Epithelial cell of esophagus (primary cell): ENCODE data around the gene TUFM.

Experiments
- DNase-seq: peaks from one replicate; pipeline ENCODE4 v3.0.0; 2010; ENCODE audit warnings: low read depth
- H3K4me3 ChIP-seq: 2 replicates; pipeline ENCODE4 v1.5.1; 2011; ENCODE audit warnings: mild to moderate bottlenecking, low read length, control low read depth
- TF ChIP-seq, protein P1 (sequence below): IDR thresholded peaks from 2 replicates; pipeline ENCODE4 v1.5.1; 2011; ENCODE audit warnings: low read depth, mild to moderate bottlenecking, low read length, control low read depth, inconsistent platforms; ENCODE audit not compliant: insufficient read depth; ENCODE audit errors: missing control alignments

The TUFM gene

GRCh38 chr16:28844226-28844885 is 1.8 kb downstream of the TUFM start:
- DNase-seq: no peak
- TF ChIP-seq, protein P1, sequence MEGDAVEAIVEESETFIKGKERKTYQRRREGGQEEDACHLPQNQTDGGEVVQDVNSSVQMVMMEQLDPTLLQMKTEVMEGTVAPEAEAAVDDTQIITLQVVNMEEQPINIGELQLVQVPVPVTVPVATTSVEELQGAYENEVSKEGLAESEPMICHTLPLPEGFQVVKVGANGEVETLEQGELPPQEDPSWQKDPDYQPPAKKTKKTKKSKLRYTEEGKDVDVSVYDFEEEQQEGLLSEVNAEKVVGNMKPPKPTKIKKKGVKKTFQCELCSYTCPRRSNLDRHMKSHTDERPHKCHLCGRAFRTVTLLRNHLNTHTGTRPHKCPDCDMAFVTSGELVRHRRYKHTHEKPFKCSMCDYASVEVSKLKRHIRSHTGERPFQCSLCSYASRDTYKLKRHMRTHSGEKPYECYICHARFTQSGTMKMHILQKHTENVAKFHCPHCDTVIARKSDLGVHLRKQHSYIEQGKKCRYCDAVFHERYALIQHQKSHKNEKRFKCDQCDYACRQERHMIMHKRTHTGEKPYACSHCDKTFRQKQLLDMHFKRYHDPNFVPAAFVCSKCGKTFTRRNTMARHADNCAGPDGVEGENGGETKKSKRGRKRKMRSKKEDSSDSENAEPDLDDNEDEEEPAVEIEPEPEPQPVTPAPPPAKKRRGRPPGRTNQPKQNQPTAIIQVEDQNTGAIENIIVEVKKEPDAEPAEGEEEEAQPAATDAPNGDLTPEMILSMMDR: no peak
- no peak overlapping the region for H3K4me3 ChIP-seq

- TF ChIP-seq, protein P1: no peak
- no peak for DNase-seq
- H3K4me3 ChIP-seq: no peak overlapping the region
These were observed 2.4 kb downstream of the TUFM start for GRCh38 chr16:28843766-28844165.

GRCh38 chr16:28842696-28843095 is 3.5 kb downstream of the TUFM start:
- no peak for DNase-seq
- H3K4me3 ChIP-seq: no peak overlapping the region
- TF ChIP-seq, protein P1: no peak

GRCh38 chr16:28839899-28840298 is 6.2 kb downstream of the TUFM start:
- TF ChIP-seq, protein P1: no peak
- DNase-seq: no peak
- no peak overlapping the region for H3K4me3 ChIP-seq

DNA sequence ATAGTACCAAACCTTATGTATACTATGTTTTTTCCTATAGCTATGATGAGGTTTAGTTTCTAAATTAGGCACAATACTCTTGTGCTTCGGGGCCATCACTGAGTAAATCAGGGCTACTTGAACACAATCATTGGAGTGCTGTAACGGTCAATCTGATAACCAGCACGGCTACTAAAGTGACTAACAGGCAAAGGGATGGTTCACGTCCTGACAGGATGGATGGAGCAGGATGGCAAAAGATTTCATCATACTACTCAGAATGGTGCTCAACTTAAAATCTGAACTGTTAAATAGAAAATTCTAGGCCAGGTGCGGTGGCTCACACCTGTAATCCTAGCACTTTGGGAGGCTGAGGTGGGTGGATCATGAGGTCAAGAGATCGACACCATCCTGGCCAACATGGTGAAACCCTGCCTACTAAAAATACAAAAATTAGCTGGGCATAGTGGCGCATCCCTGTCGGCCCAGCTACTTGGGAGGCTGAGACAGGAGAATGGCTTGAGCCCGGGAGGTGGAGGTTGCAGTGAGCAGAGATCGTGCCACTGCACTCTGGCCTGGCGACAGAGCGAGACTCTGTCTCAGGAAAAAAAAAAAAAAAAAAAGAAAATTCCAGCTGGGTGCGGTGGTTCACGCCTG is 7.0 kb downstream of the TUFM start:
- TF ChIP-seq, protein P1: no peak
- no peak for DNase-seq
- H3K4me3 ChIP-seq: no peak overlapping the region

- H3K4me3 ChIP-seq: no peak overlapping the region
- DNase-seq: no peak
- TF ChIP-seq, protein P1: no peak
These were observed 7.6 kb downstream of the TUFM start for GRCh38 chr16:28838558-28838918.
